Measurements from ENCODE around the gene CMTR1.
"Not testable (repeated sequence)": the region's sequence is repeated elsewhere in the genome, so short reads cannot be mapped to it uniquely, and the experiment has no call there.

The CMTR1 gene

GRCh38 chr6:37432916-37433656 lies at the start of gene CMTR1:
CMTR1 (plus strand) TSS chr6:37433221; CDS start chr6:37435630, 2,409 bp downstream.
- peak; percentile 85 for DNase-seq

GRCh38 chr6:37388578-37388977 lies 44.4 kb upstream of the CMTR1 start:
- no peak for DNase-seq

GRCh38 chr6:37389857-37390256 lies 43.2 kb upstream of the CMTR1 start:
- no peak for DNase-seq

- DNase-seq = no peak
These were observed 41.9 kb upstream of the CMTR1 start for GRCh38 chr6:37391120-37391519.

GRCh38 chr6:37392821-37393220 lies 40.2 kb upstream of the CMTR1 start:
- no peak for DNase-seq

- DNase-seq = no peak
These were observed 39.6 kb upstream of the CMTR1 start for GRCh38 chr6:37393381-37393929.

- DNase-seq = no peak
These were observed 36.3 kb upstream of the CMTR1 start for GRCh38 chr6:37396571-37397180.

- no peak for DNase-seq
These were observed 33.9 kb upstream of the CMTR1 start for GRCh38 chr6:37399131-37399530.

GRCh38 chr6:37399795-37400490 lies 33.1 kb upstream of the CMTR1 start:
- no peak for DNase-seq

GRCh38 chr6:37401658-37402057 lies 31.4 kb upstream of the CMTR1 start:
- DNase-seq = not testable (repeated sequence)

- DNase-seq = no peak
These were observed 26.2 kb upstream of the CMTR1 start for GRCh38 chr6:37406726-37407341.

GRCh38 chr6:37407948-37408347 lies 25.1 kb upstream of the CMTR1 start:
- DNase-seq = no peak

- no peak for DNase-seq
These were observed 23.5 kb upstream of the CMTR1 start for GRCh38 chr6:37409501-37409900.

GRCh38 chr6:37417393-37417792 lies 15.6 kb upstream of the CMTR1 start:
- no peak for DNase-seq

GRCh38 chr6:37418722-37419121 lies 14.3 kb upstream of the CMTR1 start:
- no peak for DNase-seq

- DNase-seq = no peak
These were observed 6.7 kb upstream of the CMTR1 start for GRCh38 chr6:37426058-37426944.

- DNase-seq = no peak
These were observed 6.0 kb upstream of the CMTR1 start for GRCh38 chr6:37426945-37427510.

- no peak for DNase-seq
These were observed 3.7 kb upstream of the CMTR1 start for GRCh38 chr6:37429352-37429750.

GRCh38 chr6:37432590-37432915 lies 468 bp upstream of the CMTR1 start:
- DNase-seq = no peak

GRCh38 chr6:37433657-37434271 lies 743 bp downstream of the CMTR1 start:
- DNase-seq = peak; percentile 54

- no peak for DNase-seq
These were observed 2.4 kb downstream of the CMTR1 start for GRCh38 chr6:37435373-37435772.

GRCh38 chr6:37435816-37436215 lies 2.8 kb downstream of the CMTR1 start:
- no peak for DNase-seq
